Loucy (cell line): ENCODE results near the gene FAM83D.

Experiments used
- CTCF ChIP-seq: fragments of 200-600 bp; sonication (generic); conservative IDR thresholded peaks from 2 replicates; pipeline ENCODE4 v1.5.1; 2014; ENCODE audit warnings: mild to moderate bottlenecking, antibody characterized with exemption, low read length
- EZH2phosphoT487 ChIP-seq: fragments of 200-600 bp; IDR thresholded peaks from 2 replicates; pipeline ENCODE4 v1.6.1; 2018; ENCODE audit warnings: antibody characterized with exemption, mild to moderate bottlenecking, moderate library complexity, borderline replicate concordance

- TF ChIP-seq EZH2phosphoT487 = no peak
- TF ChIP-seq CTCF = no peak
Measured at GRCh38 chr20:38957235-38957876, 31.1 kb downstream of the FAM83D start.
